Chondrocyte (in vitro differentiated cells): ENCODE data around the gene CORO7. TPM values are rescaled to one million over a fixed set of nuclear protein-coding genes. Genes with fewer than 3 reads are reported as not detected.

Experiments
- DNase-seq: peaks from one replicate; pipeline ENCODE4 v3.0.0; 2021; ENCODE audit warnings: mixed read lengths, low spot score
- H3K27ac Mint-ChIP-seq: one replicate; pipeline ENCODE4 v1.8.0; 2021; ENCODE audit warnings: mild to moderate bottlenecking, moderate library complexity, mixed read lengths; ENCODE audit not compliant: unreplicated experiment
- H3K27me3 Mint-ChIP-seq: 2 replicates; pipeline ENCODE4 v1.8.0; 2021; ENCODE audit warnings: low read depth, mixed read lengths
- H3K36me3 Mint-ChIP-seq: 2 replicates; pipeline ENCODE4 v1.8.0; 2021; ENCODE audit warnings: low read depth, mixed read lengths
- H3K4me1 Mint-ChIP-seq: 2 replicates; pipeline ENCODE4 v1.8.0; 2021; ENCODE audit warnings: low read depth, mild to moderate bottlenecking, mixed read lengths
- H3K4me3 Mint-ChIP-seq: one replicate; pipeline ENCODE4 v1.8.0; 2021; ENCODE audit warnings: mild to moderate bottlenecking, moderate library complexity, mixed read lengths; ENCODE audit not compliant: unreplicated experiment
- H3K9me3 Mint-ChIP-seq: 2 replicates; pipeline ENCODE4 v1.8.0; 2021; ENCODE audit warnings: low read depth, mixed read lengths
- total RNA-seq: library from RNA; stranded (reverse); gene quantifications from 3 replicates; pipeline ENCODE4 v1.2.1, GENCODE V29; 2021
- TF ChIP-seq, protein P1 (sequence below): fragments of 200-600 bp; sonication (generic); IDR thresholded peaks from 2 replicates; pipeline ENCODE4 v1.5.0; 2021; ENCODE audit warnings: antibody characterized with exemption, mild to moderate bottlenecking, moderate library complexity

Gene CORO7
- total RNA-seq, 1 donor from 2014 or later = 24.6 TPM

GRCh38 chr16:4433914-4434787, 17.8 kb upstream of the CORO7 start:
- Mint-ChIP-seq H3K36me3 (peaks cover 21% of the 10 kb centered on the region), H3K27me3 (no peaks in the 10 kb centered on the region), H3K27ac (no peak overlapping the region), H3K4me3 (no peak overlapping the region), H3K4me1 (no peaks in the 10 kb centered on the region), H3K9me3 (no peaks in the 10 kb centered on the region)
- no peak for DNase-seq
- TF ChIP-seq, protein P1, sequence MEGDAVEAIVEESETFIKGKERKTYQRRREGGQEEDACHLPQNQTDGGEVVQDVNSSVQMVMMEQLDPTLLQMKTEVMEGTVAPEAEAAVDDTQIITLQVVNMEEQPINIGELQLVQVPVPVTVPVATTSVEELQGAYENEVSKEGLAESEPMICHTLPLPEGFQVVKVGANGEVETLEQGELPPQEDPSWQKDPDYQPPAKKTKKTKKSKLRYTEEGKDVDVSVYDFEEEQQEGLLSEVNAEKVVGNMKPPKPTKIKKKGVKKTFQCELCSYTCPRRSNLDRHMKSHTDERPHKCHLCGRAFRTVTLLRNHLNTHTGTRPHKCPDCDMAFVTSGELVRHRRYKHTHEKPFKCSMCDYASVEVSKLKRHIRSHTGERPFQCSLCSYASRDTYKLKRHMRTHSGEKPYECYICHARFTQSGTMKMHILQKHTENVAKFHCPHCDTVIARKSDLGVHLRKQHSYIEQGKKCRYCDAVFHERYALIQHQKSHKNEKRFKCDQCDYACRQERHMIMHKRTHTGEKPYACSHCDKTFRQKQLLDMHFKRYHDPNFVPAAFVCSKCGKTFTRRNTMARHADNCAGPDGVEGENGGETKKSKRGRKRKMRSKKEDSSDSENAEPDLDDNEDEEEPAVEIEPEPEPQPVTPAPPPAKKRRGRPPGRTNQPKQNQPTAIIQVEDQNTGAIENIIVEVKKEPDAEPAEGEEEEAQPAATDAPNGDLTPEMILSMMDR = no peak

DNA sequence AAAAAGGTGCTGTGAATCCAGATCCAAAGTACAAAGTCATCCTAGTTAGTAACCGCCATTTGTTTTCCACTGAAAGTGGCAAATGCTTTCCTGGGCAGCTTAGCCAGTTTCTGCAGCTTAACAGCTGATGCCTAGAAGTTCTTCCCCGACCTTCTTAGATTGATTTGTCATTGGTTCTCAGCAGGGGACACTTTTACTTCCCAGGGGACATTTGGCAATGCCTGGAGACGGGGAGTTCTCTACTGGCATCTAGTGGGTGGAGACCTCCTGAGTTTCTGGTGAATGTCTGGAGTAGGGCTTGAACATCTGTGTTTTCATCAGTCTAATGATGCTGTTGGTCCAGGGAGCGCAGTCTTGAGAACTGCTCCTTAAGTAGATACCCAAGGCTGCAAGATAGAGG, 16.8 kb upstream of the CORO7 start:
- no peak overlapping the region for H3K27ac Mint-ChIP-seq

DNA sequence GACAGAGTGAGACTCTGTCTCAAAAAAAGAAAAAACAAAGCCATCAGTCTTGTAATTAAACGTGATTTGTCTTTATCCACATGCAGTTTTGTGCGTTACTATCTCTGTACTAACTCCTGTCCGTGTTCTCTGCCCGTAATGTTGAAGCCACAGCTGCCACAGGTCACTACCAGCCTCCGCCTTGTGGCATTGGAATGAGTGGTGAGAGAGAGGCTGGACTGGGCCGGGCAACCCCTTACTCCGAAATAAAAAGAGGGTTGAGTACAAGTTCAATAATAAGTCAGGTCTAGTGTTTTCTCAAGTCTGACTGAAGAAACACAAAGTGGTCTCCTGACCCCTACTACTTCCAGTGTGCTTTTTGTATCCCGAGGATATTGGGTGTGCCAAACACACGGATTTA, 14.6 kb upstream of the CORO7 start:
- no peaks in the 10 kb centered on the region for H3K27me3 Mint-ChIP-seq
- H3K9me3 Mint-ChIP-seq = no peaks in the 10 kb centered on the region
- no peak for DNase-seq
- H3K4me3 Mint-ChIP-seq = no peak overlapping the region
- peaks cover 14% of the 10 kb centered on the region for H3K36me3 Mint-ChIP-seq
- no peak overlapping the region for H3K27ac Mint-ChIP-seq
- TF ChIP-seq, protein P1 = no peak
- peaks cover 19% of the 10 kb centered on the region for H3K4me1 Mint-ChIP-seq

More for the DNA sequence above, 16.8 kb upstream of the CORO7 start:
- TF ChIP-seq, protein P1 = no peak
- Mint-ChIP-seq H3K4me3 (no peak overlapping the region), H3K9me3 (no peaks in the 10 kb centered on the region), H3K4me1 (peaks cover 3% of the 10 kb centered on the region), H3K27me3 (no peaks in the 10 kb centered on the region), H3K36me3 (peaks cover 21% of the 10 kb centered on the region)
- no peak for DNase-seq

DNA sequence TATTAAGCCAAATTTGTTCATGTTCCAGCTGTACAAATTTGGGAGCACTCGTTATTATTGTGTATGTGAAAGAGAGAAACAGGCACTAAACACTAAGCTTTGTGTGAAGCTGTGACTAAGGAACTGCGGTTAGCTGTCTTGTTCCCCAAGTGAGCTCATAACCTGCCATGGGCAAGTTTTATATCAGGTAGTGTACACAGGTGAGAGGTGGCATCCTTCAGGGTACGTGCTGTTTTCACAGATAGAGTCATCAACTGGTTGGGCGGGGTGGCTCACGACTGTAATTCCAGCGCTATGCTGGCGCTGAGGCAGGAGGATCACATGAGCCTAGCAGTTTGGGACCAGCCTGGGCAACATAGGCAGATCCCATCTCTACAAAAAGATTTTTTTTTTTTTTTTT, 12.1 kb upstream of the CORO7 start:
- peaks cover 5% of the 10 kb centered on the region for H3K36me3 Mint-ChIP-seq
- no peak overlapping the region for H3K4me3 Mint-ChIP-seq
- TF ChIP-seq, protein P1 = no peak
- DNase-seq = no peak
- H3K9me3 Mint-ChIP-seq = no peaks in the 10 kb centered on the region
- peaks cover 25% of the 10 kb centered on the region for H3K4me1 Mint-ChIP-seq
- no peak overlapping the region for H3K27ac Mint-ChIP-seq
- H3K27me3 Mint-ChIP-seq = no peaks in the 10 kb centered on the region

- Mint-ChIP-seq H3K27me3 (no peaks in the 10 kb centered on the region), H3K27ac (peak overlapping the region; percentile 98), H3K4me1 (peaks cover 25% of the 10 kb centered on the region), H3K4me3 (peak overlapping the region; percentile 97), H3K9me3 (no peaks in the 10 kb centered on the region), H3K36me3 (peaks cover 5% of the 10 kb centered on the region)
- TF ChIP-seq, protein P1 = no peak
- no peak for DNase-seq
Observed at GRCh38 chr16:4426722-4427372, 10.5 kb upstream of the CORO7 start.
